ACC112 (cell line): ENCODE data around the gene SRPRB.

Source experiments
- H2AFZ ChIP-seq: fragments of 200-600 bp; sonication (generic); one replicate; pipeline ENCODE4 v1.6.0; 2017; ENCODE audit warnings: antibody characterized with exemption, low read length; ENCODE audit not compliant: unreplicated experiment
- H3K27ac ChIP-seq: fragments of 200-600 bp; sonication (generic); 2 replicates; pipeline ENCODE4 v1.5.1; 2014; ENCODE audit warnings: low read depth, mild to moderate bottlenecking, antibody characterized with exemption, low read length, moderate library complexity
- H3K27me3 ChIP-seq: fragments of 200-600 bp; sonication (generic); 2 replicates; pipeline ENCODE4 v1.6.1; 2014; ENCODE audit warnings: mild to moderate bottlenecking, antibody characterized with exemption, low read length, moderate library complexity, mixed read lengths; ENCODE audit not compliant: insufficient read depth
- H3K36me3 ChIP-seq: fragments of 200-600 bp; sonication (generic); 2 replicates; pipeline ENCODE4 v1.6.1; 2016; ENCODE audit warnings: mild to moderate bottlenecking, antibody characterized with exemption, low read length, moderate library complexity, mixed read lengths; ENCODE audit not compliant: insufficient read depth
- H3K4me1 ChIP-seq: fragments of 200-600 bp; sonication (generic); one replicate; pipeline ENCODE4 v1.6.1; 2016; ENCODE audit warnings: low read length, mixed read lengths; ENCODE audit not compliant: insufficient read depth, unreplicated experiment, control insufficient read depth
- H3K4me3 ChIP-seq: fragments of 200-600 bp; sonication (generic); 2 replicates; pipeline ENCODE4 v1.5.1; 2014; ENCODE audit warnings: mild to moderate bottlenecking, low read depth, low read length
- H3K79me2 ChIP-seq: fragments of 200-600 bp; sonication (generic); one replicate; pipeline ENCODE4 v1.6.0; 2016; ENCODE audit warnings: low read length; ENCODE audit not compliant: control insufficient read depth, unreplicated experiment, insufficient read depth

Gene SRPRB

DNA sequence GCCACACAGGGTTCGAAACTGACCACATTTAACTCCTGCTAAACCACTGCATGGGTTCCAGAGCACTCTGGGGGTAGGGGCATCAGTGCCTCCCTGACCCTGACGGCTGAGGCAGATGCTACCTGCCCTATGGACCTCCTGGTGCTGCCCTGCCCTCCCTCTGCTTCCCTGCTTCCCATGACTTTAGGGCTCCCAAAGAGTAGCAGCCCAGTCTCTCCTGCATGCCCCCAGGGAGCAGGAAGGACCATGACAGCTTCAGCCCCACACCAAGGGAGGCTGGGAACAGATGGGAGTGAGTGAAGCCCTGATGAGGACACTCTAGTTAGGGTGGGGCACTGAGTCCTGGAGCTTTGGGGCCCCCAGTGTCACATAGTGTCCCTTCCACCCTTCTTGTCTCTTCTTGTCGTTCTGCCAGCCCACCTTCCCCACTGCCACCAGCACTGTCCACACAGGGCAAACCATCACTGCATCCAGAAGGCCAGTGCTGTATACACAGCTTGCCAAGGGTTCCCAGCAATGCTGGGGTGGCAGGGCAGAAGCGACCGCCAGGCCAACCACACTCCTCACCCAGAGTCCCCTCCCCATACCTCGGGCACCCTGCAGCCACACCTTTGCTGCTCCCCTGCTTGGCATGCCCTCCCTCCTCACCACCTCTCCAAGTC, 31.0 kb downstream of the SRPRB start:
- no peaks in the 10 kb centered on the region for H3K79me2 ChIP-seq
- H3K27ac ChIP-seq, result no peak overlapping the region
- no peaks in the 10 kb centered on the region for H3K27me3 ChIP-seq
- H2AFZ ChIP-seq, result no peak overlapping the region
- no peaks in the 10 kb centered on the region for H3K36me3 ChIP-seq
- no peak overlapping the region for H3K4me3 ChIP-seq
- no peaks in the 10 kb centered on the region for H3K4me1 ChIP-seq

- Histone ChIP-seq H3K4me1 (no peaks in the 10 kb centered on the region), H3K4me3 (no peak overlapping the region), H3K27ac (no peak overlapping the region), H3K27me3 (no peaks in the 10 kb centered on the region), H2AFZ (no peak overlapping the region), H3K79me2 (no peaks in the 10 kb centered on the region), H3K36me3 (no peaks in the 10 kb centered on the region)
These were observed 32.1 kb downstream of the SRPRB start for GRCh38 chr3:133837487-133838295.

DNA sequence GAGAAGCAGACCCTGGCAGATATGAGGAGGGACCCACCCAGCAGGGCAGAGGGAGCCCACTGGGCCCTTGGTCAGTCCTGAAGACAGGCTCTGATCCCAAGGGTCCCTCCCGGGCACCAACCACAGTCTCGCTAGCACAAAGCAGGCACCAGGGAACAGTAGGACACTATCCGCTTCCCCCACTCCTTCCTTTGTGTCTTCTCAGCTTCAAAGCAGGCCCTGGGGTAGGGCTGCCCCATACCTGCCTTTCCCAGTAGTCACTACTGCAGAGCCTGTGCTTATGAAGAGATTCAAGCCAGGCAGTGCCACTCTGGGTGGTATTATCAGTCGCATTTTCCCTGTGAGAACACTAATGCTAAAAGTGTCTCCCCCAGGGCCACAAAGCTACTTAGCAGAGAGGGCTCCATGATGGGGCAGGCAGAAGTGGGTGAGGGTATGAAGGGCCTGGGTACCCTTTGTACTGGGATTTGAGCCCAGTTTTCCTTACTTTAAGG, 32.7 kb downstream of the SRPRB start:
- Histone ChIP-seq H3K79me2 (no peaks in the 10 kb centered on the region), H3K4me1 (no peaks in the 10 kb centered on the region), H3K27ac (no peak overlapping the region), H3K27me3 (no peaks in the 10 kb centered on the region), H3K4me3 (no peak overlapping the region), H3K36me3 (no peaks in the 10 kb centered on the region), H2AFZ (no peak overlapping the region)

DNA sequence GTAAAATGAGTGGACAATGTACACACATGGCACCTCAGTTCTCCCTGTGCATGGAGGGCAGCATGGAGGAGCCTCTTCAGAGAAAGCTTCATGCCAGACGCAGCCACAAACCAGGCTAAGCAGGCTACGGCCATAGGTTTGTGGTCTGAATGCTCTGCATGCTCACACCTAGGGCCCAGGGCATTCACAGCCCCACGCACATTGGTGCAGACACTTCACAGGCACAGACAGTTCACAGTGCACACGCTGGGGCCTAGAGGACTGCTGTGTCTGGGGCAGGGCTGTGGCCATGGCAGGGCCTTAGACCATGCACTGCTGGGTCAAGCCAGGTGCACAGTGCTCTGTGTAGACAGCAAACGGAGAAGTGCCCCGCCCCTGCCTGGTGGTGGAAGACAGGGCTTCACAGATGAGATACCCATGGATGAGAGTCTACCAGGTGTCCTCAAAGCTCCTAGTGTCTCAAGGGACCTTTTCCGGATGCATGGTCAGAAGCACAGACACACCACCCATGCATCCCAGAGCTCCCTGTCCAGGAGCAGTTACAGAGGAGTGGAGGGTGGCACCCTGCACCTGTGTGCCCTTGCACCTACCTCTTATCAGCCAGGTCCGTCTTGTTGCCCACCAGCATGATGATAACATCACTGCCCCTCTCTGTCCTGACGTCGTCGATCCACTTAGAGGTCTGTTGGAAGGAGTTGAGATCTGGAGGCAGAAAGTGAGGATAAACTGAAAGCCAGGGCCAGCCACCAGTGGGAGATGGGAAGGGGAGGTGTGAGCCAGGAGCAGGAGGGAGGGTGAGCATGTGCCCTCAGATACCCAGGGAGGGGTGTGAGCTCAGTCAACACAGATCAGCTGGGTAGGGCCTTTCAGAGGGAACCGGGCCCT, 33.5 kb downstream of the SRPRB start:
- Histone ChIP-seq H3K27ac (no peak overlapping the region), H3K4me3 (no peak overlapping the region), H3K27me3 (no peaks in the 10 kb centered on the region), H3K4me1 (no peaks in the 10 kb centered on the region), H3K79me2 (no peaks in the 10 kb centered on the region), H2AFZ (no peak overlapping the region), H3K36me3 (no peaks in the 10 kb centered on the region)

DNA sequence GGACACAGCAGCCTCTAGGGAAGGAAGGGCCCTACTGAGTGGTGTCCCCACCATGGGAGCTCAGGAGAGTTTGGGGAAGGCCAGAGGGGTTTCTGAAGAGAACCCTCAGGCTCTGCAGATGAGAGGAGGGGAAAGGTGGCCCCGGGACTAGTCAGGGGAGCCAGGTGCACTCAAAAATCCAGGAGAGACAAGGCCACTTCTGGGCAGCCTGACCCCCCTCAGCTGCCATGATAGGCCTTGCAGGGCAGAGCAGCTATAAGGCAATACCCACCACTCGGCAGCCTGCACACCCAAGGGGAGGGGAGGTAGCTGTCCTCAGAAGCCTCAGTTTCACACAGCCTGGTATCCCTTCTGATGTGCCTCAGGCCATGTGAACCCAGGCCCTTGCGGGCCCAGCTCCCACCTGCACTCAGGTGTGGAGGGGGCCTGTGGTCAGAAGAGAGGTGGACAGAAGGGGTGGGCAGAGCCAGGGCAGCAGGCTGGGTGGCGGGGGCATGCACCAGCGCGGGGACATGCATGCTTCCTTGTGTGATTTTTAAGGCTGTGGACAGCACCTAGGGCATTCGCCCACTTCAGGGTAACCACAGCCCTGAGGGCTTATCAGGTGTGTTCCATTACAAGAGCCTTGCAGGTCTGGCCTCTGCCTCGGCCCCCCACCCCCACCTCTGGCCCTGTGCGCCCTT, 34.6 kb downstream of the SRPRB start:
- H3K4me3 ChIP-seq, result no peak overlapping the region
- no peaks in the 10 kb centered on the region for H3K36me3 ChIP-seq
- no peaks in the 10 kb centered on the region for H3K4me1 ChIP-seq
- H2AFZ ChIP-seq, result no peak overlapping the region
- no peaks in the 10 kb centered on the region for H3K27me3 ChIP-seq
- no peaks in the 10 kb centered on the region for H3K79me2 ChIP-seq
- no peak overlapping the region for H3K27ac ChIP-seq

- no peaks in the 10 kb centered on the region for H3K4me1 ChIP-seq
- no peaks in the 10 kb centered on the region for H3K27me3 ChIP-seq
- no peaks in the 10 kb centered on the region for H3K79me2 ChIP-seq
- H3K4me3 ChIP-seq, result no peak overlapping the region
- no peaks in the 10 kb centered on the region for H3K36me3 ChIP-seq
- H3K27ac ChIP-seq, result no peak overlapping the region
- no peak overlapping the region for H2AFZ ChIP-seq
These were observed 35.2 kb downstream of the SRPRB start for GRCh38 chr3:133840767-133841166.

GRCh38 chr3:133841196-133841595, 35.6 kb downstream of the SRPRB start:
- no peaks in the 10 kb centered on the region for H3K36me3 ChIP-seq
- H3K4me1 ChIP-seq, result no peaks in the 10 kb centered on the region
- H3K27me3 ChIP-seq, result no peaks in the 10 kb centered on the region
- H3K27ac ChIP-seq, result no peak overlapping the region
- no peaks in the 10 kb centered on the region for H3K79me2 ChIP-seq
- no peak overlapping the region for H2AFZ ChIP-seq
- H3K4me3 ChIP-seq, result no peak overlapping the region

DNA sequence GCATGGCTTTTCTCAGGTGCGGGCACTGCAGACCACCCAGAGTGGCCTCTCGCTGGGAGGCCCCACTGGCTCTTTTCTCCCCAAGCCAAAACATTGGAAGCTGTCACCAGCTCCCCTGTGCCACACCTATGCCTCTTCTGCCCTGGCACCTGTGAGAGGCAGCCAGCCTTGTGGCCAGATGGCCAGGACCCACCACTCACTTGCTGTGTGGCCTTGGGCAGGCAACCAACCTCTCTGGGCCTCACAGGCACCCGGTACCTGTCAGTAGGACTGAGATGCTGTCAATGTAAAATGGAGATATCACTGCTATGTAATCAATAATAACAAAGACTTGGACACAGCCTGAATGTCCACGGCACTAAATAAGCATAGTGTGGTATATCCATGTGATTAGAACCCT, 36.5 kb downstream of the SRPRB start:
- Histone ChIP-seq H3K4me1 (no peaks in the 10 kb centered on the region), H3K27me3 (no peaks in the 10 kb centered on the region), H3K27ac (no peak overlapping the region), H3K36me3 (no peaks in the 10 kb centered on the region), H3K4me3 (no peak overlapping the region), H3K79me2 (no peaks in the 10 kb centered on the region), H2AFZ (no peak overlapping the region)

DNA sequence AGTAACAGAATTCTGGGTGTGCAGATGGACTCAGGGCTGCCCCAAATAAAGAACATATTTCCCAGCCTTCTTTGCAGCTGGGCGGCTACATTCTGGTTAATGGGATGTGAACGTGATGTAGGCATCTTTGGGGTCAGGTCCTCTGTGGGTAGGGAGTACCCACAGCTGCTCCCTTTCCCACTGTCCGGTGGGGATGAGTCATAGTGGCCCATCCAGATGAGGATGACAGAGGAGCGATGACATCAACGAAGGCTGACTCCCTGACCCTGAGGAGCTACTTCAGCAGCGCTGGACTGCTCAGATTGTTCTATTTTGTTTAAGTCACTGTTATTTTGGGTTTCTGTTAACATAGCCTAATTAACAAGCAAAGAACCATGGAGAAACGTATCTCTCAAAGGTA, 38.0 kb downstream of the SRPRB start:
- no peak overlapping the region for H3K27ac ChIP-seq
- H3K4me1 ChIP-seq, result no peaks in the 10 kb centered on the region
- H3K79me2 ChIP-seq, result no peaks in the 10 kb centered on the region
- no peak overlapping the region for H3K4me3 ChIP-seq
- H3K27me3 ChIP-seq, result no peaks in the 10 kb centered on the region
- H3K36me3 ChIP-seq, result no peaks in the 10 kb centered on the region
- H2AFZ ChIP-seq, result no peak overlapping the region

DNA sequence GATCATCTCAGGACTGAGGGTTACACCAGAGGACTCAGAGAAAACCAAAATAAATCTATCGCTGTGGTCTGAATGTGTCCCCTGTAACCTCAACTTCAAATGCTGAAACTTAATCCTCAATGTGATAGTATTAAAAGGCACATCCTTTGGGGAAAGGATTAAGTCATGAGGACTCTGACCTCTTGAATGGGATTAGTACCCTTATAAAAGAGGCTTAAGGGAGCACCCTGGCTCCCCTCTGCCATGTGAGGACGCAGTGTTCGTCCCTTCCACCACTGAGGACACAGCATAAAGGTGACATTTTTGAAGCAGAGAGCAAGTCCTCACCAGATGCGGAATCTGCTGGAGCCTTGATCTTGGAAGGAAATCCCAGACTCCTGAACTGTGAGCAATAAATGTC, 39.5 kb downstream of the SRPRB start:
- H3K27me3 ChIP-seq, result no peaks in the 10 kb centered on the region
- no peak overlapping the region for H3K4me3 ChIP-seq
- H3K4me1 ChIP-seq, result no peaks in the 10 kb centered on the region
- H3K36me3 ChIP-seq, result no peaks in the 10 kb centered on the region
- no peak overlapping the region for H2AFZ ChIP-seq
- H3K79me2 ChIP-seq, result no peaks in the 10 kb centered on the region
- H3K27ac ChIP-seq, result no peak overlapping the region
